H9 (cell line): ENCODE results near the gene CLOCK. TPM values are rescaled to one million over a fixed set of nuclear protein-coding genes. Genes with fewer than 3 reads are reported as not detected.

Source experiments
- DNase-seq: peaks from one replicate; pipeline ENCODE4 v3.0.0-alpha.2; 2017
- H2AFZ ChIP-seq: one replicate; pipeline ENCODE4 v1.6.1; 2013; ENCODE audit warnings: mild to moderate bottlenecking, low read length, control low read depth, moderate library complexity
- H2AK5ac ChIP-seq: 2 replicates; pipeline ENCODE4 v1.6.1; 2013; ENCODE audit warnings: low read length, control low read depth, mixed read lengths; ENCODE audit not compliant: insufficient read length
- H2BK120ac ChIP-seq: one replicate; pipeline ENCODE4 v1.6.1; 2013; ENCODE audit warnings: low read depth, mild to moderate bottlenecking, low read length, control low read depth, inconsistent platforms; ENCODE audit not compliant: poor library complexity, severe bottlenecking
- H2BK12ac ChIP-seq: 2 replicates; pipeline ENCODE4 v1.6.1; 2013; ENCODE audit warnings: low read length, control low read depth, mixed read lengths, low read depth; ENCODE audit not compliant: insufficient read length
- H2BK15ac ChIP-seq: 2 replicates; pipeline ENCODE4 v1.6.1; 2013; ENCODE audit warnings: low read depth, low read length, control low read depth
- H2BK20ac ChIP-seq: one replicate; pipeline ENCODE4 v1.6.1; 2013; ENCODE audit warnings: low read depth, mild to moderate bottlenecking, low read length, control low read depth, inconsistent platforms; ENCODE audit not compliant: poor library complexity, severe bottlenecking
- H2BK5ac ChIP-seq: 2 replicates; pipeline ENCODE4 v1.6.1; 2013; ENCODE audit warnings: low read length, control low read depth, mixed read lengths; ENCODE audit not compliant: insufficient read length
- H3K14ac ChIP-seq: 2 replicates; pipeline ENCODE4 v1.6.1; 2013; ENCODE audit warnings: low read length, control low read depth; ENCODE audit not compliant: insufficient read depth
- H3K18ac ChIP-seq: 2 replicates; pipeline ENCODE4 v1.6.1; 2013; ENCODE audit warnings: low read depth, mild to moderate bottlenecking, mixed read lengths, low read length, control low read depth; ENCODE audit not compliant: insufficient read length
- H3K23ac ChIP-seq: 2 replicates; pipeline ENCODE4 v1.6.1; 2013; ENCODE audit warnings: low read length, control low read depth, mixed read lengths, low read depth; ENCODE audit not compliant: insufficient read length
- H3K23me2 ChIP-seq: 2 replicates; pipeline ENCODE4 v1.6.1; 2013; ENCODE audit warnings: low read depth, mild to moderate bottlenecking, mixed read lengths, low read length, control low read depth; ENCODE audit not compliant: insufficient read length, poor library complexity, severe bottlenecking
- H3K27ac ChIP-seq: 2 replicates; pipeline ENCODE4 v1.5.1; 2013; ENCODE audit warnings: low read length, control low read depth, mixed read lengths, low read depth; ENCODE audit not compliant: insufficient read length
- H3K27me3 ChIP-seq: 2 replicates; pipeline ENCODE4 v1.6.1; 2013; ENCODE audit warnings: low read length, control low read depth, inconsistent platforms; ENCODE audit not compliant: insufficient read depth
- H3K4ac ChIP-seq: 2 replicates; pipeline ENCODE4 v1.6.1; 2013; ENCODE audit warnings: low read depth, mild to moderate bottlenecking, control low read depth, inconsistent platforms, low read length, moderate library complexity
- H3K4me1 ChIP-seq: 2 replicates; pipeline ENCODE4 v1.6.1; 2013; ENCODE audit warnings: low read length, control low read depth, inconsistent platforms; ENCODE audit not compliant: insufficient read depth
- H3K4me2 ChIP-seq: 2 replicates; pipeline ENCODE4 v1.6.1; 2013; ENCODE audit warnings: low read length, control low read depth, mixed read lengths; ENCODE audit not compliant: insufficient read length, insufficient read depth
- H3K56ac ChIP-seq: 2 replicates; pipeline ENCODE4 v1.6.1; 2013; ENCODE audit warnings: low read depth, mild to moderate bottlenecking, mixed read lengths, low read length, control low read depth; ENCODE audit not compliant: insufficient read length
- H3K79me1 ChIP-seq: 2 replicates; pipeline ENCODE4 v1.6.1; 2013; ENCODE audit warnings: low read depth, mild to moderate bottlenecking, moderate library complexity, low read length, control low read depth, inconsistent platforms; ENCODE audit not compliant: insufficient read depth, poor library complexity, severe bottlenecking
- H3K79me2 ChIP-seq: 2 replicates; pipeline ENCODE4 v1.6.1; 2013; ENCODE audit warnings: low read length, control low read depth, inconsistent platforms; ENCODE audit not compliant: insufficient read depth
- H3K9ac ChIP-seq: 2 replicates; pipeline ENCODE4 v1.6.1; 2013; ENCODE audit warnings: low read length, control low read depth, mixed read lengths; ENCODE audit not compliant: insufficient read length; ENCODE audit errors: extremely low read depth
- H3K9me3 ChIP-seq: one replicate; pipeline ENCODE4 v1.6.1; 2013; ENCODE audit warnings: low read depth, low read length, inconsistent platforms; ENCODE audit not compliant: control insufficient read depth
- H3T11ph ChIP-seq: one replicate; pipeline ENCODE4 v1.6.1; 2013; ENCODE audit warnings: mild to moderate bottlenecking, low read length, control low read depth, inconsistent platforms
- H4K20me1 ChIP-seq: one replicate; pipeline ENCODE4 v1.6.1; 2013; ENCODE audit not compliant: control insufficient read depth, insufficient read length, insufficient read depth
- H4K5ac ChIP-seq: 2 replicates; pipeline ENCODE4 v1.6.1; 2013; ENCODE audit warnings: low read depth, mild to moderate bottlenecking, mixed read lengths, low read length, control low read depth; ENCODE audit not compliant: insufficient read length
- H4K8ac ChIP-seq: replicated peaks from 2 replicates; pipeline ENCODE4 v1.6.1; 2013; ENCODE audit warnings: low read length, control low read depth, mixed read lengths, low read depth; ENCODE audit not compliant: insufficient read length
- H4K91ac ChIP-seq: 2 replicates; pipeline ENCODE4 v1.6.1; 2013; ENCODE audit warnings: low read depth, mild to moderate bottlenecking, moderate library complexity, mixed read lengths, low read length, control low read depth; ENCODE audit not compliant: insufficient read length
- H3K27ac Mint-ChIP-seq, 3 experiments: 2 replicates in 2 of 3; 3 replicates in 1 of 3; pipeline ENCODE4 v1.8.0; 2020 to 2021; ENCODE audit warnings: mixed read lengths in 3 of 3, mild to moderate bottlenecking in 1 of 3, moderate library complexity in 1 of 3
- H3K27me3 Mint-ChIP-seq: 2 replicates; pipeline ENCODE4 v1.8.0; 2021; ENCODE audit warnings: low read depth, mild to moderate bottlenecking, moderate library complexity, mixed read lengths
- H3K36me3 Mint-ChIP-seq, 3 experiments: 2 replicates in 2 of 3; 3 replicates in 1 of 3; pipeline ENCODE4 v1.8.0; 2020 to 2021; ENCODE audit warnings: low read depth in 3 of 3, mixed read lengths in 3 of 3; ENCODE audit not compliant: insufficient read depth in 1 of 3
- H3K4me1 Mint-ChIP-seq, 2 experiments: 2 replicates each; pipeline ENCODE4 v1.8.0; 2020; ENCODE audit warnings: mixed read lengths in 2 of 2
- H3K4me3 Mint-ChIP-seq, 2 experiments: 2 replicates in 1 of 2; 3 replicates in 1 of 2; pipeline ENCODE4 v1.8.0; 2020 to 2021; ENCODE audit warnings: mild to moderate bottlenecking in 2 of 2, mixed read lengths in 2 of 2, moderate library complexity in 1 of 2
- H3K9me3 Mint-ChIP-seq, 2 experiments: 2 replicates in 1 of 2; 3 replicates in 1 of 2; pipeline ENCODE4 v1.8.0; 2020; ENCODE audit warnings: mild to moderate bottlenecking in 2 of 2, mixed read lengths in 2 of 2, moderate library complexity in 1 of 2
- total RNA-seq: library from RNA; stranded (reverse); gene quantifications from 2 replicates; pipeline ENCODE4 v1.2.1, GENCODE V29; 2021
- TF ChIP-seq, protein P1 (sequence below): fragments of 200-600 bp; sonication (generic); conservative IDR thresholded peaks from 3 replicates; pipeline ENCODE4 v1.8.0; 2021; ENCODE audit warnings: antibody characterized with exemption, mild to moderate bottlenecking

CLOCK gene
- total RNA-seq, 1 experiment from 2014 or later = 16.2 TPM

GRCh38 chr4:55578341-55579010, 31.8 kb upstream of the CLOCK start:
- Mint-ChIP-seq H3K4me1 (no peaks in the 10 kb centered on the region), H3K4me3 (no peak overlapping the region), H3K36me3 (peaks cover 18 to 34% (median 26%) of the 10 kb centered on the region in 3 experiments), H3K27ac (no peak overlapping the region), H3K27me3 (no peaks in the 10 kb centered on the region), H3K9me3 (peaks cover 46 to 48% of the 10 kb centered on the region in 2 experiments)
- Histone ChIP-seq H2BK15ac (no peak overlapping the region), H3K27me3 (no peaks in the 10 kb centered on the region), H3K79me2 (no peaks in the 10 kb centered on the region), H3K4me2 (no peak overlapping the region), H2BK20ac (no peak overlapping the region), H3K9me3 (peaks cover 8% of the 10 kb centered on the region), H2AFZ (no peak overlapping the region), H3K18ac (no peak overlapping the region), H3K14ac (no peak overlapping the region), H3K9ac (no peak overlapping the region), H3K27ac (no peak overlapping the region), H4K20me1 (no peaks in the 10 kb centered on the region), H4K5ac (no peak overlapping the region), H2BK120ac (no peak overlapping the region), H4K91ac (no peak overlapping the region), H3T11ph (no peak overlapping the region), H2AK5ac (no peak overlapping the region), H3K4me1 (no peaks in the 10 kb centered on the region), H3K23ac (no peak overlapping the region), H4K8ac (no peak overlapping the region), H3K79me1 (no peaks in the 10 kb centered on the region), H3K56ac (no peak overlapping the region), H2BK5ac (no peak overlapping the region), H3K4ac (no peak overlapping the region), H3K23me2 (no peaks in the 10 kb centered on the region), H2BK12ac (no peak overlapping the region)
- TF ChIP-seq, protein P1, sequence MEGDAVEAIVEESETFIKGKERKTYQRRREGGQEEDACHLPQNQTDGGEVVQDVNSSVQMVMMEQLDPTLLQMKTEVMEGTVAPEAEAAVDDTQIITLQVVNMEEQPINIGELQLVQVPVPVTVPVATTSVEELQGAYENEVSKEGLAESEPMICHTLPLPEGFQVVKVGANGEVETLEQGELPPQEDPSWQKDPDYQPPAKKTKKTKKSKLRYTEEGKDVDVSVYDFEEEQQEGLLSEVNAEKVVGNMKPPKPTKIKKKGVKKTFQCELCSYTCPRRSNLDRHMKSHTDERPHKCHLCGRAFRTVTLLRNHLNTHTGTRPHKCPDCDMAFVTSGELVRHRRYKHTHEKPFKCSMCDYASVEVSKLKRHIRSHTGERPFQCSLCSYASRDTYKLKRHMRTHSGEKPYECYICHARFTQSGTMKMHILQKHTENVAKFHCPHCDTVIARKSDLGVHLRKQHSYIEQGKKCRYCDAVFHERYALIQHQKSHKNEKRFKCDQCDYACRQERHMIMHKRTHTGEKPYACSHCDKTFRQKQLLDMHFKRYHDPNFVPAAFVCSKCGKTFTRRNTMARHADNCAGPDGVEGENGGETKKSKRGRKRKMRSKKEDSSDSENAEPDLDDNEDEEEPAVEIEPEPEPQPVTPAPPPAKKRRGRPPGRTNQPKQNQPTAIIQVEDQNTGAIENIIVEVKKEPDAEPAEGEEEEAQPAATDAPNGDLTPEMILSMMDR = no peak
- DNase-seq = no peak
